Measurements from ENCODE around the gene AOPEP.
"Not testable (repeated sequence)": the region's sequence is repeated elsewhere in the genome, so short reads cannot be mapped to it uniquely, and the experiment has no call there.

Gene AOPEP

DNA sequence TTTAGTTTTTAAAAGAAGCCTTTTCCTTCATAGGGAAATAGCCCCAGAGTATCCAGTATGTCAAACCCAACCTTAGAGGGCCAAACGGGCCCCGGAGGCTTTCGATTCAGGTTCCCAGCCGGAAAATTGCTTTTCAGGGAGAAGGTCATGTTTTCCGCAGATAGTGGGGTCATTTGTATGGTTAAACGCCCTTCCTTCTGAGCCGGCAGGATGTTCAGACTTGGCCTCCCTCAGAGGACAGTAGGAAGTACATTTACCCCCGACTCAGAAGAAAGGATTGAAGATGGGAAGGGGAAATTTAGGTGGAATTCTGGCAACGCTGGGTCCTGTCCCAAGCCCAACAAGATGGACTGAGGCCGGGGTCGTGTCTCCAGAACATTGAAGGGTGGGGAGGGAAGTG, 195.2 kb downstream of the AOPEP start:
- no peak for DNase-seq

DNA sequence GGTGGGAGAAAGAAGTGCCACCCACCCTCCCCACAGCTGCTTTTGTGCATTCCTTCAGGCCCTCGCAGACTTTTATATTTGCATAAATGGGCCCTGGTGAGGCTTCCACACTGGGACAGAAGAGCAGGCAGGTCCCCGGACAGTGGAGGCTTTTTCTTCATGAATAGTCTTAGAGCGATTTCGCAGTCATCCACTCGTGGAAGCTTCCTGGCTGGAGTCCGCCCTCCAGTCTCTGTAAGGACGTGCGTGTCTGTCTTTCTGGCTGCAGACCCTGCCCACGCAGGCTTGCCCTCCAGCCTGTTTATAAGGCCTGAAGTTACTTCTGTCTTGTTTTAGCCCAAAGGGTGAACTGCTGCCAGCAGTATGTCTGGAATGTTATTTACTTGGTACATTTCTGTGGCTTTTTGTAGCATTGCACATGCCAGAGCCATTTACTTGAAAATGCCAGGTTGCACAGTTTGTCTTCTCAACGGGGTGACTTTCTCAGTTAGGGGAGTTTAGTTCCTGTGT, 195.7 kb downstream of the AOPEP start:
- no peak for DNase-seq

DNA sequence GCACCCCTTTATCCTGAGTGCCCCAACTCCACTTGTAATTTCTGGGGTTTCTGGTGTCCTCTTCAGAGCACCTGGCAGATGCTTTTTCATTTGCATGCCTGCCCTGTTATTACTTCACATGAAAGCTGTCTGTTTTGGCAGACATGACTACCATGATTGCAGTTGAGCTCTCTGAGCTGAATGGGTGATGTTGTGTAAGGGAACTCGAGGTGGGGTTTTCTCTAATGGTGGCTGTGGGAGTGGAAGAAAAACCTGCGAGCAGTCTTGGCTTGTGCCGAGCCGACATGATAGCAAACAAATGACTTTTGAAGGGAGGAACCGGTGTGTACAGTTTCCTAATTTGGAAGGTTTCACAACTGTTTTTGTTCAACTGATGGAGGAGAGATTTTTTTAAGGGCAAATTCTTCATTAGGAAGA, 196.2 kb downstream of the AOPEP start:
- DNase-seq: no peak

DNA sequence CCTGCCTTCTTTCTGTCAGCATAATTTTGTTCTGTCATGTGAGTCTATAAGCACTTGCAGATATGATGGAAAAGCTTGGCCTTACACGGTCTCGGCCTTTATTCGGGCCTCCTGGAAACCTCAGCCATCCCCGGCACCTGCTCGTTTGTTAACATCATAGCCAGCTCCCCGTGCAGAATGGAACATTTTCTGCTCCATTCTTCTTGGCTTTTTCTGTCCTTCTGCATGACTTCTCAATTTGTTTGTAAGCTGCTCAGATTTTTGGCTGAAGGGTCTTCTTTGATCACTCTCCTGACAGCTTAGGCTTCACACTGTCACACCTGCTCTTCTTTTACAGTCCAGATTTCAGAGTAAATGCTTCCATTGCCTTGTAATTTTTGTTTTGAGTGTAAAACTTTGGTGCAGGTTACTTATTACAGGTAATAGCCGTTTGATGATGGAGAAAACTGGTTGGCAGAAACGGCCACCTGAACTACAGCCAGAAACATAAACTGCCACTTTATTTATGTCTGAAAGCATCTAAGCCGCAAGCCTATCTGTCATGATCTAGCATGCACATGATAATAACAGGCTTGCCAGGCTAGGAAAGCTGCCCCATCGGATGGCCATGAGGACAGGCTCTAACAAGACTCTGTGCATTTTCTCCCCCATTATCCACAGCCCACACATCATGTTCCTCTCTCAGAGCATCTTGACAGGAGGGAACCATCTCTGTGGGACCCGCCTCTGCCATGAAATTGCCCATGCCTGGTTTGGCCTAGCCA, 197.0 kb downstream of the AOPEP start:
- no peak for DNase-seq

DNA sequence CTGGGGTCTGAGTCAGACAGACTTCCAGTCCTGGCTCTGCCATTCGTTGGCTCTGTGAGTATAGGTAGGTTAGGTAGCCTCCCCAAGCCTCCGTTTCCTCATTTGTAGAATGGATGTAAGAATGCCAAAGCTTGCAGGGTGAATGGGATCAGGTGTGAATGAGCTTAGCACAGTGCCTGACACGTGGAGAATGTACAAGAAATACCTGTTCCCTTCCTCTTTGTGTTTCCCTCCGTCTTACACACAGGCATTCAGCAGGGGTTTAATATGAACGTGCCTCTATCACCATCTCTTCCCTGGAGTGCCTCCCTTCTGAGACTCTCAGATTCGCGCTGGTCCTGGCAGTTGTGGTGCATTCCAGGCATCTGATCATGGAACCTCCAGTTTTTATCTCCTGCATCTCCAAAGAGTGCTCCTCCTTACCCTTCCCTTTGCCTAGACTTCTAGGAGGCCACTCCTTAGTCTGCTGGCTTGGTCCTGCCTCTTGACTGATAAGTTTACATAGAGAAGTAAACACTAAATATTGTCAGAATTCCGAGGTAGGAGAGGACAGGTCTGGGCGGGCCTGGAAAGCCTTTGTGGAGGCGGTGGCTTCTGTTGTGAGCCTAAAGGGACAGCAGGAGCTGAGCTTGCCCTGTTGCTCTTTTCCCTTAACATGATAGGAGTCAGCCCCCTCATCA, 199.4 kb downstream of the AOPEP start:
- DNase-seq: no peak

DNA sequence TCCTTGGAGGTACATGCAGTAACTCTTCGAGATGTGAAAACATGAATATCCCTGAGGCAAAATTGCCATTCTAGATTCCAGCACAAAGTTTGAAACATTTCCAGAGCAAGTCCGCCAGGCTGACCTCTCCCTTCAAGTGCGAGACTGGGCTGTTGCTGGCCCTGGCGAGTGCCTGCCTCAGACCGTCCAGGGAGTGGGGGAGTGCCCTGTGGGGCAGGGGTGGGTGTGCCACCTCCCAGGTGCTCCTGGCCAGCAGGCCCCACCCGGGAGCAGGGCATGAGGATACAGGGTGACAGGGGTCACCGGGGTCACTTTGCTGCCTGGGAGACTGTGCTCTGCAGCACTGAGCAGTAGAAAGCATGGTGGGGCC, 199.9 kb downstream of the AOPEP start:
- DNase-seq: no peak

DNA sequence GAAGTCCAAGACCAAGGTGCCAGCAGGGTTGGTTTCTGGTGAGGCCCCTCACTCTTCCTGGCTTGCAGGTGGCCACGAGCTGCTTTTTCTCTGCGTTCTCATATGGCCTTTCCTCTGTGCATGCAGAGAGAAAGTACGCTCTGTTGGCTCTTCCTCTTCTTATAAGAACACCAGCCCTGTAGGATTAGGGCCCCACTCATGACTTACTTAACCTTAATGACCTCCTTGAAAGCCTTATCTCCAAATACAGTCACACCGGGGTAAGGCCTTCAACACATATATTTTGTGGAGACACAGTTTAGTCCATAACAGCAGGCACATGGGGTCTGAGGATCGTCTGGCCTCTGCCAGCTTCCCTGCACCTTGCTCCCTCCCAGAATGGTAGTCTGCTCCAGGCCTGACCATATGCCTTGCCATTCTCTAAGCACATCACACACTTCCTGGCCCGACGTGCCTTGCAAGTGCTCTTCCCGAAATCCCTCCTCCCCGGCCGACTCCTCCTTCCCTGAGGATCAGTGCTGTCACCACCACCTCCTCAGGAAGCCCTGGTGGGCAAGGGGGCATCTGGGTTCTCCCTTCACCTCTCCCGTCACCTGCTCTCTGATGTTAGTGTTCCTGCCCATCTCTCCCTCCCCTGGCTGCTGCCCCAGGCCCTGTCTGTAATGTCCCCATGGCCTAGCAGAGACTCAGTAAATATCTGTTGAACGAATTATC, 200.7 kb downstream of the AOPEP start:
- DNase-seq: no peak

DNA sequence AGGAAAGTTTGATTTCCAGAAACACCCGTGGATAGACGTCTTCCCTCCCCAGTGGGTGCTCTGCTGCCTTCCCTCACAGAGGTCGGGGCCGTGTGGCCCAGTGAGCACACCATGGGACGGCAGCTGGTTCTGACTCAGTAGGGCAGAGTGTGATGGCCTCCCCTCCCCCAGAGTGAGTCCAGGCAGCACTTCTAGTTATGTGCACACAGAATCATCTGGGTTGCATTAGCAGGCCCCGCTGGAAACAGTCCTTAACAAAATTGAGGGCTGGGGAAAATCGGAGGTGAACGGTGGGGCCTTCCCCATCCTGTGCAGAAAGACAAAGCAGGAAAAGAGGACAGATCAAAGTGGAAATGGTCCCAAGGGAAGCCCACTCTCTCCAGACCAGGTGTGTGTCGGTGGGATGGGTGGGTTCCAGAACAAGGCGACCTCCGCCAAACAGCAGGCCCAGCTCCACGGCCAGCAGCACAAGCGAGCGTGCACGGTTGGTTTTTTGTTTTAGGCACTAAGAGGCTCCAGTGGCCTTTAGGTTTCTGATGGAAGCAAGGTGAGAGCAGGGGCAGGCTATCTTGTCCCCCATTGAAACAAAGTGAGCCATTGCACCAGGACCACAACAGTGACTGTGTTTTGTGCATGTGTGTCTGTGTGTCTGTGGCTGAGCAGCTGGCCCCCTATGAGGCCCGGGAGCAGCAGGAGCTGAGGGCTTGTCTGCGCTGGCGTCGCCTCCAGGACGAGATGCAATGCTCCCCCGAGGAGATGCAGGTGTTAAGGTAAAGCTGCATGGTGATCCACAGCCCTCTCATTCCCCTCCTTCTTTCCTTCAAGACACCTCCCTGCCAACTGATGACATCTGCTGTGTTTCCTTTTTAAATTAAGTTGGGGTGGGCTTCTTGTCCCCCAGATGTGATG, 201.5 kb downstream of the AOPEP start:
- DNase-seq: no peak

DNA sequence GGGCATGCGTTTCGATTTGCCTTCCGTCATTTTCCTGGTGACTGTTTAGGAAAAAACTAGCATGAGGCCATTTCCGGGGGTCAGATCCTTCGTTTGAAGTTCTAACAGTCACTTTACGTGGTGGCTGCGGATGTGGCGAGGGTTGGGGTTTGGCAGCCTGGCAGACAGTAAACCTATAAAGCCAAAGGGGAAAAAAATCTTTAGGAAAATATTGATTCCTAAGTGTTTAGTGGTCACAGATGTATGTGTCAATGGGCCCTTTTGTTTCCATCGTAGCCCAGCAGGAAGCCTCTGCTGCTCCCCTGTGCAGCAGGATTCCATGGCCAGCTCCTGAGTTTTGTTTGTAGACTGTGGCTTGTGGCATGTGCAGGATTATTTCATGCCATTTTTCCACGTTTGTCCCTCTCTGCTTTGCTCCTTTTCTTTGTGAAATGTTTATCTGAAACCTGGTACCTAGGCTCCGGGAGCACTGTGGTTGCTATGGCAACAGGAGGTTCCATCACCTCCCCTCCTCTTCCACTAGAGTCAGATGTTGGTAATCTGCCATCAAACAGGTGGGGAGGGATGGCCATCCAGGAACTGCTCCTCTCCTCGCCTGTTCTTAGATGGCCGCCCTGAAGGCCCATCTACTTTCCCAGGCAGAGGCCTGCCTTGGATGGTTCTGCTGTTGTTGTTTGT, 202.3 kb downstream of the AOPEP start:
- DNase-seq: no peak

DNA sequence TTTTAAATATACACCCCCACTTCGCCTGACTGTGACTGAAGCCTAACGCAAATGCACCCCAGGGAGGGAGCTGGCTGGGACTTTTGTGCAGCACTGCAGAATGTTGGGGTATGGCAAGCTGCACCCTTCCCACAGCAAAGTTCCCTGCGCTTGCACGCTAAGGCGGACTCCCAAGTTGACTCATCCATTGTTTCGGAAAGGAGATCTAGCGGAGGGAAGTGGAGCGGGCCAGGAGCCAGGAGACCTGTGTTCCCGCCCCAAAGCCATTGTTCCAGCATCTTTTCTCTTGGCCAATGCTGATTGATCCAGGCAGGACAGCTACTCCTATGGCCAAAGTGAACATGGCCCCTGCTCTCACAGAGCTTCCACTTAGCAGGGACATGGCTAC, 202.9 kb downstream of the AOPEP start:
- DNase-seq: no peak

DNA sequence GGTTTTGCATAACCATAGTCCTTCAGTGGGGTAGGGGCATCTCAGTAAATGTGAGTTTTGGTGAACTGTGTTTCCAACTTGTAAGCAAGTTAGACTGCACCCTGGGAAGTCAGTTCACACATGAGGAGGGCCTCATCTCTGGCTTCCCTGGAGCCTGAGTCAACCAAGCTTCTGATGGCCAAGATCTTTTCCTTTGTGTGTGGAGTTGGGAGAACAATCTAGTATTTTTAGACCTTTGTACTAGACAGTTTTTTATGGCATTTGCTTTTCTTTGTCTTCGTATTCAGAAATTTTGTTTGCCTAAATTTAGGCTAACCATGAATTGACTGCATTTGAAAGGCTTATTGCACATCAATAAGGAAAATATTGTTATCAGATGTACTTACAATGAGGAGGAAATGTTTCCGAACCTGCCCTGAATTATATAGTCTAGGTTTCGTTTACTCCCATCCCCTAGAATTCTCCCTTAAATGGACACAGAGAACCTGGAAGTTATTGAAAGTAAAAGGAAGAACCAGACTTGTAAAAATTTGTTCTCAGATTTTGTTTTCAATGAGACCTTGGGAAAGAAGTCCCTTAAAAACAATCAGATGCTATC, 204.6 kb downstream of the AOPEP start:
- DNase-seq: no peak

DNA sequence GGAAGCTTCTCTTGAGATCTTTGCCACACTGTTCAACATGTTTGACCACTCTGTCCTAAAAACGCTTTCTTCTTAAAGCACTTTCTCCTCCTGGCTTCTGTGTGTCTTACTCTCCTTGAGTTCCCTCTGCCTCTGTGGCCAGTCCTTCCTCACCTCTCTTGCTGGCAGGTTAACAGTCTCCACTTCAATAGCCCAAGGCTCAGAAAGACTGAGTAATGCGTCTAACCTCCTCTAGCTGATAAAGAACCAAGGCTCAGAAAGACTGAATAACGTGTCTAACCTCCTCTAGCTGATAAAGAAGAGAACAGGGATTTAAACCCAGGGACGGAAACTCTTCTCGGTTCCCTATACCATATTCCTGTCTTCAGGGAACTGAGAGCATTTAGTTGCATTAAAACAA, 205.2 kb downstream of the AOPEP start:
- no peak for DNase-seq

DNA sequence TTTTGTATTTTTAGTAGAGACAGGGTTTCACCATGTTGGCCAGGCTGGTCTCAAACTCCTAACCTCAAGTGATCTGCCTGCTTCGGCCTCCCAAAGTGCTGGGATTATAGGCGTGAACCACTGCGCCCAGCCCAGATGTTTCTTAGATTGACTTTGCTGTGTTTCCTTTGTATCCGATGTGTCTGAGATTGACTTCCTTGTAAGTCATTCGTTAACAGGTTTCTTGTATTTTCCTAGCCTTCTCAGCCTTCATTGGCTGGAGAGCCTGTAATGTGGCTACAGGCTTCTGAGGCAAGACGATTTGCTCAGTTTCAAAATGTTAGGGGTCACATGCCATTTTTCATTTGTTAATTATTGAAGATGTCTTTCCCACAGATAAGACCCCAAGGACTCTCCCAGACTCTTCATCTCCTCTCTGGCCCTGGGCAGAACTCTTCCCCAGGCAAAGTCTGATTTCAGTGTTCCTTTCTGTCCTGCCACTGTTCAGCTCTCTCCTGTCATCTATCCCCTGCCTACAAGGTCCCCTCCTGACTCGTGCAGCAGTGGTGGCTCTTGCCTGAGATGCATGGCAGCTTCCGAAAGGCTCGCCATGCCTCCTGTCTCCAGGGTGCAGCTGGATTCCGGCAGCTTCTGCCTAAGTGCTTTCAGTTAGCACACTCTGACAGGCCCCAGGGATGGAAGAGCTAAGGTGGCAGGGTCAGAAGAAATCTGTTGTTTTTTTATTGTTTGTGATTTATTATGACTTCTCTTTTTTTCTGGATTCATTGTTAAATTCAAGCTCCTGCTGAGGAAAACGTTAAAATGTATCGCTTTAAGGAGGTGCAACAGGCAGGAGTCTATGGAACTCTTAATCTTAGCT, 206.4 kb downstream of the AOPEP start:
- DNase-seq: no peak

DNA sequence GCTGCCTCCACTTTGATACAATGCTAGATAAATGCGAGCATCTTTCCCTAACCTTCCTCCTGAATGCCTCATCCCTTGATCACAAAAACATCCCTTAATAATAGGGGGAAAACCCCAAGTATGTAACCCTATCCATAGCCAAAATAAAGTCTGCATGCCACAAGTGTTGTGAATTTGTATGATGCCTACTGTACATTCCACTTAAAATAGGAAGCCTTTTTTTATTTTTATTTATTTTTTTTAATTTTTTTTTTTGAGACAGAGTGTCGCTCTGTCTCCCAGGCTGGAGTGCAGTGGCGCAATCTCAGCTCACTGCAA, 207.0 kb downstream of the AOPEP start:
- DNase-seq: no peak

DNA sequence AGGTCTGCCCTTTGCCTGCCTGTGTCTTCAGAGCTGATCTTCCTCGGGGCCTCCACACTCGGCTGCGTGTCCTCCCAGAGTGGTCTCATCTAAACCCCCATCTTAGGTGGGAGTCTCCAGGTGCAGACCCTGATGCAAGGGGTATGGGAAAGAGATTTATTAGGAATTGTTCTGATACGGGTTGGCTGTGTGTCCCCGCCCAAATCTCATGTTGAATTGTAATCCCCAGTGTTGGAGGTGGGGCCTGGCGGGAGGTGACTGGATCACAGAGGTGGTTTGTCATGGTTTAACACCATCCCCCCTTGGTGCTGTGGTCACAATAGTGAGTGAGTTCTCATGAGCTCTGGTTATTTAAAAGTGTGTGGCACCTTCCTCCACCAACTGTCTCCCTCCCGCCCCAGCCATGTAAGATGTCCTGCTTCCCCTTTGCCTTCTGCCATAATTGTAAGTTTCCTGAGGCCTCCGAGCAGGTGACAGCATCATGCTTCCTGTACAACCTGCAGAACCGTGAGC, 208.4 kb downstream of the AOPEP start:
- DNase-seq: no peak

DNA sequence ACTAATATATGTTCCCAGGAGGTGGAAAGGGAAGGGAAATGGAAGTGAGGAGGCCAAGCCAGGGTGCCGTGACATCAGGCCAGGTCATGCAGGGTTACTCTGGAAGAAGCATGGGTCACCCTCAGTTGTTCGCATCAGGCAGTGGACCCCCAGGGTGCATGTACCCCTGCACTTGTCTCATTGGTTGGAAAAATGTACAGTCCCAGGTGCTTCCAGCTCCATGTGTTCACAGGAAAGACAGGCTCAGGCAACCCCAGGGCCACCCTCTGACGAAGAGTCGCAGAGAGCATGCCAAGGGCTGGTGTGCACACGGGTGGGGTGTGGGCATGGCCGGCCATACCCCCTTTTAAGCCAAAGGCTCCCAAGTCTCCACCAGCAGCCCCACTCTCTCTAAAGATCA, 208.9 kb downstream of the AOPEP start:
- DNase-seq: no peak

DNA sequence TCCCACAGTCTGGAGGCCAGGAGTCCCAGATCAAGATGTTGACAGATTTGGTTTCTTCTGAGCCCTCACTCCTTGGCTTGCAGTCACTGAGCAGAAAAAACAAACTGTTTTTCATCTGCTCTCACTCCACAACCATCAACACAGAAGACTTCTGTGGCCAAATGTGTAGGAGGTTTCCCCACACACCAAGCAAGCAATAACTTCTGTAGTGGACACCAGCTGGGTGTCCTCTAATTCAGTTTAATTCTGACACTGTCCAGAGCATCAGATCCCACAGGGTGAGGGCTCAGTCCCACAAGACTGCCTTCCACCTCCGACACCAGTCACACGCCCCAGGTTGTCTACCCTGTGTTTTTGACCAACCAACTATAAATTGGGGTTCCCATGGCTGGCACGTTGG, 209.9 kb downstream of the AOPEP start:
- no peak for DNase-seq

DNA sequence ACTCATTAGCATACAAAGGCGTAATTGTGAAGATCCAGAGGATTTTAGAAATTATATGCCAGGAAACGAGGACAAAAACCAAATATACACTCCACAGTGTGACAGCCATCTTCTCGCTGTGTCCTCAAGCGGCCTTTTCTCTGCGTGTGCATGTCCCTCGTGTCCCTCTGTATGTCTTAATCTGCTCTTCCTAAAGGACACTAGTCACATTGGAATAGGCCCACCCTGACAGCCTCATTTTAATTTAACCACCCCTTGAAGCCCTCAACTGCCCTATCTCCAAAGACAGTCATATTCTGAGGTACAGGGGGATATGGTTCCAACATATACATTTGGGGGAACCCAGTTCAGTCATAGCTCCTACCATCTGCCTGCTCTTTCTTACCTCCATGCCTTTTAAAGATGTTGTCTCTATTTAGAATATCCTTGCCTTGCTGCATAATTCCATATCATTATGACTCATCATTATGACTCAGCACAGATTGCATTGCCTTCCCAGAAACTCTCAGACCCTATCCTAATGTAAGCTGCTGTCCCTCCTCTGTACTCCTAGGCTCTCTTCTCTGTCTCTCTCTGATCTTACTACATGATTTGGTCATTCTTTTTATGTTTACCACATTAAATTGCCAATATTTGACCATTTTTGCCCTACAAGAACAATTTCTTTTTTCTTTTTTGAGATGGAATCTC, 210.9 kb downstream of the AOPEP start:
- DNase-seq: no peak

DNA sequence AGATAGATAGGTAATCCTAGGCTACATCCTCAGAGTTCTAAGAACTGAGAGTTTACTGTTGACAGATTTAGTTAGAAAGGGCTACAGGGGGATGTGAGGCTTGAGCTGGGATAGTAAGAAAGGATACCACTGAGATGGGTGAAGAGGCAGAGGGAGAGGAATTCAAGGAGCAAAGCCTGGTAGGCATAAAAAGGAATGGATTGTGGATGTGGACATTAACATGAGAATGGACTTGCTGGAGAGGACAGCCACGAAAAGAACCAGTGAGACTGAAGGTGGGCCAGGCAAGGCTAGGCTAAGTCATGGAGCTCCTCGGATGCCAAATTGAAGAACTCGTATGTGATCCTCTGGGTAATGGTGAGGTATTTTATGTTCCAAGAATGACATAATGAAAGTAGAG, 211.9 kb downstream of the AOPEP start:
- DNase-seq: no peak

DNA sequence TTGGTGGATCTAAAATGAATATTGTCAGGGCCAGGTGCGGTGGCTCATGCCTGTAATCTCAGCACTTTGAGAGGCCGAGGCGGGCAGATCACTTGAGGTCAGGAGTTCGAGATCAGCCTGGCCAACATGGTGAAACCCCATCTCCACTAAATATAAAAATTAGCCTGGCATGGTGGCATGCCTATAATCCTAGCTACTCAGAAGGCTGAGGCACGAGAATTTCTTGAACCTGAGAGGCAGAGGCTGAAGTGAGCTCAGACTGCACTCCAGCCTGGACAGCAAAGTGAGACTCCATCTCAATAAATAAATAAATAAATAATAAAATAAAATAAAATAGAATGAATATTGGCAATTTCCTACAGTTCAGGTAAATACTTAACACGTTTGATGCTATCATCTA, 213.8 kb downstream of the AOPEP start:
- DNase-seq: not testable (repeated sequence)
